ENCODE measurements around the gene B3GALT5. TPM values are rescaled to one million over a fixed set of nuclear protein-coding genes. Genes with fewer than 3 reads are reported as not detected.

B3GALT5 gene
- total RNA-seq, 1 donor from 2014 or later, result 1.9 TPM

DNA sequence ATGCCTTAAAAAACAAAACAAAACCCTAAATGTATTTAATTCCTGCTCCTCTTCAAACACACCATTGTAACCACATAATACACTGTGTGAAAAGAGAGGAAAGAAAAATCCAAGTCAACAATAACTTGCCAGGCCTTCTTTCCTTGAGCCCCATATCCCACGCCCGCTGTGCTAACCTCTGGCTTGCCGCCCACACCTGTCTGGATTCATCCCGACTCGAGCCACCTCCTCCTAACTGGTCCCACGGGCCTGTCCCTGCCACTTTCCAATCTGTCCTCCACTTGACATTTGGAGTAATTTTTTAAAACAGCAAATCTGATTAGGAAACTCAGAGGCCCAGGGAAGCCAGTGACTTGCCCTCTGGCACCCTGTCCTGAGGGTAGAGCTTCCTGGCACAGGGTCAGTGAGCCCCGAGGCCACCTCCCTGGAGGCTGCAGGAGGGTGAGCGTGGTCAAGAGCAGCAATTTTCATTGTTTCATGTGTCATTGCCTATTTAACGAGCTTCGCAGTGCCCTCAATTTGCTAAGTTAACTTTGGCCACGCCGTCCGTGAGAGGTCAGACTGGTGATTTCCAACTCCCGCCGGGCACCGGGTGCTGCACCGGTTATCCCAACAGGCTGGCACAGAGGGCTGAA is 54.1 kb downstream of the B3GALT5 start:
- TF ChIP-seq, protein P1, sequence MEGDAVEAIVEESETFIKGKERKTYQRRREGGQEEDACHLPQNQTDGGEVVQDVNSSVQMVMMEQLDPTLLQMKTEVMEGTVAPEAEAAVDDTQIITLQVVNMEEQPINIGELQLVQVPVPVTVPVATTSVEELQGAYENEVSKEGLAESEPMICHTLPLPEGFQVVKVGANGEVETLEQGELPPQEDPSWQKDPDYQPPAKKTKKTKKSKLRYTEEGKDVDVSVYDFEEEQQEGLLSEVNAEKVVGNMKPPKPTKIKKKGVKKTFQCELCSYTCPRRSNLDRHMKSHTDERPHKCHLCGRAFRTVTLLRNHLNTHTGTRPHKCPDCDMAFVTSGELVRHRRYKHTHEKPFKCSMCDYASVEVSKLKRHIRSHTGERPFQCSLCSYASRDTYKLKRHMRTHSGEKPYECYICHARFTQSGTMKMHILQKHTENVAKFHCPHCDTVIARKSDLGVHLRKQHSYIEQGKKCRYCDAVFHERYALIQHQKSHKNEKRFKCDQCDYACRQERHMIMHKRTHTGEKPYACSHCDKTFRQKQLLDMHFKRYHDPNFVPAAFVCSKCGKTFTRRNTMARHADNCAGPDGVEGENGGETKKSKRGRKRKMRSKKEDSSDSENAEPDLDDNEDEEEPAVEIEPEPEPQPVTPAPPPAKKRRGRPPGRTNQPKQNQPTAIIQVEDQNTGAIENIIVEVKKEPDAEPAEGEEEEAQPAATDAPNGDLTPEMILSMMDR (conservative IDR thresholded peaks at IDR 0.05), result no peak
- peaks cover 9% of the 10 kb centered on the region for H3K27me3 Mint-ChIP-seq (ENCODE audit: low read depth)
- peaks cover 10% of the 10 kb centered on the region for H3K36me3 Mint-ChIP-seq (ENCODE audit: low read depth)
- H3K27ac Mint-ChIP-seq (ENCODE audit: unreplicated experiment), result no peak overlapping the region
- no peak for DNase-seq (ENCODE audit: low read depth, low spot score)
- H3K4me1 Mint-ChIP-seq, result peaks cover 31% of the 10 kb centered on the region
- H3K4me3 Mint-ChIP-seq, result no peak overlapping the region
- H3K9me3 Mint-ChIP-seq, result no peaks in the 10 kb centered on the region

DNA sequence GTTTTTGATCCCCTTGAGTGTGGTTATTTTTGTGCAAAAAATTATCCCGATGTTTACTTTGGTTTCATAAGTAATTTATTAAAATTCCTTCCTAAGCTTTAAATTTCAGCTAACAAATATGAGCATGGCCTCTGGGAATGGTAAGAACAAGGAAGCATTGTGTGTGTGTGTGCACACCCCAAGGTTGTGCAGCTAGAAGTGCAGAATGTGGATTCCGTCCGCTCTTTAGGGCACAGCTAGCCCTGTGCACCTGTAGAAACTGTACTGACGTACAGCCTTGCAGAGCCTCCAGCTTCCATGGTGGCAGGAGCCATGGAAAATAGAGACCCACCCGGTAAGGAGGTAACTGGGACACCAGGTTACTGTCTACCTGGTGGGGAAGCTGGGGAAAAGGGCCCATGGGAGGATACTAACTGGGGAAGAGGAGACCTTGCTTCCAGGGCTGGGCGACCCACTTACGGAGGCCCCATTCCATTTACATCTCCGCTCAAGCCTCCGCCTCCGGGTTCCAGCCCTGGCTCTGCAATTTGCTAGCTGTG is 54.7 kb downstream of the B3GALT5 start:
- Mint-ChIP-seq H3K9me3 (no peaks in the 10 kb centered on the region), H3K27ac (ENCODE audit: unreplicated experiment) (no peak overlapping the region), H3K4me3 (no peak overlapping the region), H3K27me3 (ENCODE audit: low read depth) (peaks cover 9% of the 10 kb centered on the region), H3K36me3 (ENCODE audit: low read depth) (peaks cover 10% of the 10 kb centered on the region), H3K4me1 (peaks cover 31% of the 10 kb centered on the region)
- no peak for DNase-seq (ENCODE audit: low read depth, low spot score)
- TF ChIP-seq, protein P1 (conservative IDR thresholded peaks at IDR 0.05), result no peak

DNA sequence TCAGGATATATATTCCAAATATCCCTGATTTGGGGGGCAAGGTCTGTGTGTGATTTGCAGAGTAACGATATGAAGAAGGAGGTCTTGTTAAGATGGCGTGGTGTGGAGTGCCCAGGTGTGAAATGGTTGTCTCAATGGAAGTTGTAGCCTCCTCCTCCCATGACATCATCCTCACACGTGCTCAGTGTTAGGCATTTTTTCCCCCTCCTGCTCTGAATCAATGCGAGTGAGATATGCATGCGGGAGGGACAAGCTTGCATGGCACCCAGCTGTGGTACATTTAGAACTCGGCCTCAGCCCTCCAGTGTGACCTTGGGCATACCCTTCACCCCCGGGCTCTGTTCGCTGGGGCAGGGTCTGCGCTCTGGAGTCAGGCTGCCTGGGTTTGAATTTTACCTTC is 55.6 kb downstream of the B3GALT5 start:
- no peak for DNase-seq (ENCODE audit: low read depth, low spot score)
- H3K4me3 Mint-ChIP-seq, result no peak overlapping the region
- H3K4me1 Mint-ChIP-seq, result peaks cover 24% of the 10 kb centered on the region
- H3K27me3 Mint-ChIP-seq (ENCODE audit: low read depth), result peaks cover 9% of the 10 kb centered on the region
- H3K27ac Mint-ChIP-seq (ENCODE audit: unreplicated experiment), result no peak overlapping the region
- H3K9me3 Mint-ChIP-seq, result no peaks in the 10 kb centered on the region
- TF ChIP-seq, protein P1 (conservative IDR thresholded peaks at IDR 0.05), result no peak
- H3K36me3 Mint-ChIP-seq (ENCODE audit: low read depth), result peaks cover 10% of the 10 kb centered on the region

DNA sequence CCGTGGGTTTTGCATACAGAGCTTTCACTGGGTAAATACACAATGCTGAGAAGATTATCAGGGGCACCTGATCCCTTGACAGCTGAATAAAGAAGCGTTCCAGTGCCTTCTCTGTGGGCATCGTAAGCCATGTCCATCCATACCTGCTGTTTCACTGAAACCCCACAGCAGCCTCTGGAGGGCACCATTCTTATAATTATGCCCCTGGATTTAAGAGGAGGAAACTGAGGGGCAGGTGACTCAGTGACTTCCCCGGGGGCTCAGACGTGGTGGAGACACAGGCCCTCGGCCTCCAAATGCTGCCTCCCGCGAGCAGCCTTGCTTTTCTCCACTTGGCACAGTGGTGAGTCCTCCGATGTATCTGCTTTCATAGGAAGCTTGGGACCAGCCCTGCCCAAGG is 56.7 kb downstream of the B3GALT5 start:
- Mint-ChIP-seq H3K4me1 (peaks cover 21% of the 10 kb centered on the region), H3K4me3 (no peak overlapping the region), H3K9me3 (no peaks in the 10 kb centered on the region), H3K27me3 (ENCODE audit: low read depth) (peaks cover 9% of the 10 kb centered on the region), H3K27ac (ENCODE audit: unreplicated experiment) (no peak overlapping the region), H3K36me3 (ENCODE audit: low read depth) (peaks cover 10% of the 10 kb centered on the region)
- TF ChIP-seq, protein P1 (conservative IDR thresholded peaks at IDR 0.05), result no peak
- no peak for DNase-seq (ENCODE audit: low read depth, low spot score)

DNA sequence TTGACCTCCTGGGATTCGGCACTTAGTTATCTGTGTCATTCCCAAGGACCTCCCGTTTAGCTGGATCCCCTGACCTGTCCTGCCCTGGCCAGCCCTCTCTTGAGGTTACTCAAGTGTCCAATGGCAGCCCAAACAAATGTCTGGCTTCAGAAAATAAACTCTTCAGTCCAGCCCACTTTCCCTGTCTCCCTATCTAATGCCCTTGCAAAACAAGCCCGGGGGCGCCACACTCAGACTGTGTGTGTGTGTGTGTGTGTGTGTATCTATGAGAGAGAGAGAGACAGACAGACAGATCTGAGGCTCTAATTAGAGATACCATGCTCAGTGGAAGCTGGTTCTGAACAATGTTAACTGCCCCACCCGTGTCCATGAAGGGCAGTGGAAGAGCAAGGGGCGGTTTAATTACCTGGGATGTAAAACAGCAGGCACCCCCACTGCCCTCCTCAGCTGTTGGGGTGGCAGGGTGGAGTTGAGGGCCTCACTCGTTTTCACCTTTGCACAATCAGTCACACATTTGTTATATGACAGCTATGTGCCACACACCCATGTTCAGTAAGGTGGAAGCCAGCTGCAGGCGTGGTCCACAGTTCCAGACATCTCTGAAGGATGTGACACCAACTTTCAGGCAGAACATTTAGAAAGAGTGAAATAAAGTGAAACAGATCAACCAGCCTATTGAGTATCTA is 57.4 kb downstream of the B3GALT5 start:
- Mint-ChIP-seq H3K4me3 (no peak overlapping the region), H3K27ac (ENCODE audit: unreplicated experiment) (no peak overlapping the region), H3K27me3 (ENCODE audit: low read depth) (peaks cover 4% of the 10 kb centered on the region), H3K4me1 (peaks cover 21% of the 10 kb centered on the region), H3K9me3 (no peaks in the 10 kb centered on the region), H3K36me3 (ENCODE audit: low read depth) (peaks cover 5% of the 10 kb centered on the region)
- no peak for DNase-seq (ENCODE audit: low read depth, low spot score)
- TF ChIP-seq, protein P1 (conservative IDR thresholded peaks at IDR 0.05), result no peak
